Dendritic cell treated with granulocyte-macrophage colony-stimulating factor and Interleukin-4, amounts not matched to agents 40 ng/mL and 50 ng/mL, for 4 days (primary cell): ENCODE results near the gene KRTAP10-7.
"Not testable (repeated sequence)": the region's sequence is repeated elsewhere in the genome, so short reads cannot be mapped to it uniquely, and the experiment has no call there.

ENCODE experiments used
- H3K27ac Mint-ChIP-seq: one replicate; pipeline ENCODE4 v1.8.0; 2022; ENCODE audit warnings: mild to moderate bottlenecking, mixed read lengths
- H3K27me3 Mint-ChIP-seq: one replicate; pipeline ENCODE4 v1.8.0; 2022; ENCODE audit warnings: mild to moderate bottlenecking, mixed read lengths
- H3K36me3 Mint-ChIP-seq: one replicate; pipeline ENCODE4 v1.8.0; 2022; ENCODE audit warnings: low read depth, mixed read lengths
- H3K4me1 Mint-ChIP-seq: one replicate; pipeline ENCODE4 v1.8.0; 2022; ENCODE audit warnings: low read depth, mixed read lengths
- H3K4me3 Mint-ChIP-seq: one replicate; pipeline ENCODE4 v1.8.0; 2022; ENCODE audit warnings: mild to moderate bottlenecking, moderate library complexity, mixed read lengths
- H3K9me3 Mint-ChIP-seq: one replicate; pipeline ENCODE4 v1.8.0; 2022; ENCODE audit warnings: mixed read lengths
- intact Hi-C: fragments of 100-400 bp; cut with micrococcal nuclease; formaldehyde crosslinking; loops from one replicate; pipeline ENCODE4 v1.15.0; 2022

The KRTAP10-7 gene

GRCh38 chr21:44591801-44592130 lies 8.6 kb upstream of the KRTAP10-7 start:
- H3K27ac Mint-ChIP-seq, H3K4me1 Mint-ChIP-seq, H3K9me3 Mint-ChIP-seq, H3K36me3 Mint-ChIP-seq, H3K4me3 Mint-ChIP-seq, intact Hi-C loops: not testable (repeated sequence)
- H3K27me3 Mint-ChIP-seq, result peaks cover 16% of the 10 kb centered on the region

- H3K27me3 Mint-ChIP-seq, result peaks cover 15% of the 10 kb centered on the region
- no peaks in the 10 kb centered on the region for H3K36me3 Mint-ChIP-seq
- no peak within 1 kb of the TSS for H3K4me3 Mint-ChIP-seq
- no peaks in the 10 kb centered on the region for H3K4me1 Mint-ChIP-seq
- H3K27ac Mint-ChIP-seq, result no peak within 1 kb of the TSS
- H3K9me3 Mint-ChIP-seq, result no peaks in the 10 kb centered on the region
- intact Hi-C loops, result no loop called here
Measured at GRCh38 chr21:44592446-44593311, 7.7 kb upstream of the KRTAP10-7 start, which contains the start of gene KRTAP10-6. KRTAP10-6 (minus strand) TSS chr21:44592505; CDS start chr21:44592484, 21 bp downstream.

GRCh38 chr21:44593598-44594405 lies 6.6 kb upstream of the KRTAP10-7 start:
- peaks cover 19% of the 10 kb centered on the region for H3K27me3 Mint-ChIP-seq
- no peaks in the 10 kb centered on the region for H3K9me3 Mint-ChIP-seq

GRCh38 chr21:44594406-44594916 lies 5.9 kb upstream of the KRTAP10-7 start:
- Mint-ChIP-seq H3K36me3 (no peaks in the 10 kb centered on the region), H3K27me3 (peaks cover 19% of the 10 kb centered on the region), H3K9me3 (no peaks in the 10 kb centered on the region), H3K4me3 (no peak overlapping the region), H3K4me1 (no peaks in the 10 kb centered on the region), H3K27ac (no peak overlapping the region)
- intact Hi-C loops, result no loop called here

More at GRCh38 chr21:44593598-44594405, 6.6 kb upstream of the KRTAP10-7 start:
- Mint-ChIP-seq H3K27ac (no peak overlapping the region), H3K36me3 (no peaks in the 10 kb centered on the region), H3K4me3 (no peak overlapping the region), H3K4me1 (no peaks in the 10 kb centered on the region)
- intact Hi-C loops, result no loop called here

- no peaks in the 10 kb centered on the region for H3K36me3 Mint-ChIP-seq
- H3K27me3 Mint-ChIP-seq, result peaks cover 20% of the 10 kb centered on the region
- no peak overlapping the region for H3K4me3 Mint-ChIP-seq
- H3K4me1 Mint-ChIP-seq, result no peaks in the 10 kb centered on the region
- no peak overlapping the region for H3K27ac Mint-ChIP-seq
- intact Hi-C loops, result no loop called here
- no peaks in the 10 kb centered on the region for H3K9me3 Mint-ChIP-seq
Measured at GRCh38 chr21:44595524-44595923, 4.9 kb upstream of the KRTAP10-7 start.

GRCh38 chr21:44596068-44596725 lies 4.2 kb upstream of the KRTAP10-7 start:
- intact Hi-C loops, result no loop called here
- peaks cover 24% of the 10 kb centered on the region for H3K27me3 Mint-ChIP-seq
- H3K9me3 Mint-ChIP-seq, result no peaks in the 10 kb centered on the region
- H3K4me1 Mint-ChIP-seq, result no peaks in the 10 kb centered on the region
- H3K36me3 Mint-ChIP-seq, result no peaks in the 10 kb centered on the region
- no peak overlapping the region for H3K27ac Mint-ChIP-seq
- H3K4me3 Mint-ChIP-seq, result no peak overlapping the region

- no peak overlapping the region for H3K27ac Mint-ChIP-seq
- no peaks in the 10 kb centered on the region for H3K4me1 Mint-ChIP-seq
- H3K36me3 Mint-ChIP-seq, result no peaks in the 10 kb centered on the region
- no peak overlapping the region for H3K4me3 Mint-ChIP-seq
- H3K9me3 Mint-ChIP-seq, result no peaks in the 10 kb centered on the region
- intact Hi-C loops, result no loop called here
- peaks cover 18% of the 10 kb centered on the region for H3K27me3 Mint-ChIP-seq
Measured at GRCh38 chr21:44598061-44598460, 2.3 kb upstream of the KRTAP10-7 start.

GRCh38 chr21:44599264-44600029 lies 950 bp upstream of the KRTAP10-7 start:
- Mint-ChIP-seq H3K4me1 (no peaks in the 10 kb centered on the region), H3K27ac (no peak overlapping the region), H3K36me3 (no peaks in the 10 kb centered on the region), H3K9me3 (peaks cover 8% of the 10 kb centered on the region), H3K27me3 (peaks cover 15% of the 10 kb centered on the region), H3K4me3 (no peak overlapping the region)
- intact Hi-C loops, result no loop called here

- H3K9me3 Mint-ChIP-seq, result peaks cover 10% of the 10 kb centered on the region
- H3K36me3 Mint-ChIP-seq, H3K4me1 Mint-ChIP-seq, H3K4me3 Mint-ChIP-seq, H3K27ac Mint-ChIP-seq, intact Hi-C loops: not testable (repeated sequence)
- peaks cover 13% of the 10 kb centered on the region for H3K27me3 Mint-ChIP-seq
Measured at GRCh38 chr21:44601091-44601490, 694 bp downstream of the KRTAP10-7 start.

GRCh38 chr21:44601596-44602462 lies 1.4 kb downstream of the KRTAP10-7 start:
- no peak overlapping the region for H3K27ac Mint-ChIP-seq
- no peak overlapping the region for H3K4me3 Mint-ChIP-seq
- no peaks in the 10 kb centered on the region for H3K4me1 Mint-ChIP-seq
- intact Hi-C loops, result no loop called here
- peaks cover 13% of the 10 kb centered on the region for H3K27me3 Mint-ChIP-seq
- no peaks in the 10 kb centered on the region for H3K36me3 Mint-ChIP-seq
- H3K9me3 Mint-ChIP-seq, result peaks cover 16% of the 10 kb centered on the region

- H3K27me3 Mint-ChIP-seq, result peaks cover 13% of the 10 kb centered on the region
- no peaks in the 10 kb centered on the region for H3K4me1 Mint-ChIP-seq
- intact Hi-C loops, result no loop called here
- H3K36me3 Mint-ChIP-seq, result no peaks in the 10 kb centered on the region
- no peak overlapping the region for H3K4me3 Mint-ChIP-seq
- H3K9me3 Mint-ChIP-seq, result peaks cover 16% of the 10 kb centered on the region
- H3K27ac Mint-ChIP-seq, result no peak overlapping the region
Measured at GRCh38 chr21:44602463-44602850, 2.1 kb downstream of the KRTAP10-7 start.

- no peaks in the 10 kb centered on the region for H3K4me1 Mint-ChIP-seq
- H3K36me3 Mint-ChIP-seq, result no peaks in the 10 kb centered on the region
- no peak overlapping the region for H3K27ac Mint-ChIP-seq
- peaks cover 16% of the 10 kb centered on the region for H3K9me3 Mint-ChIP-seq
- intact Hi-C loops, result no loop called here
- H3K27me3 Mint-ChIP-seq, result peaks cover 9% of the 10 kb centered on the region
- H3K4me3 Mint-ChIP-seq, result no peak overlapping the region
Measured at GRCh38 chr21:44603109-44603875, 2.9 kb downstream of the KRTAP10-7 start.
